ENCODE measurements around the gene MFSD6.
"Not testable (repeated sequence)": the region's sequence is repeated elsewhere in the genome, so short reads cannot be mapped to it uniquely, and the experiment has no call there.

Gene MFSD6

GRCh38 chr2:190501702-190502407 is 93.7 kb downstream of the MFSD6 start:
- no peak for DNase-seq (ENCODE audit: low read depth)

- DNase-seq (ENCODE audit: low read depth), result no peak
Observed at GRCh38 chr2:190503088-190503487, 94.9 kb downstream of the MFSD6 start.

DNA sequence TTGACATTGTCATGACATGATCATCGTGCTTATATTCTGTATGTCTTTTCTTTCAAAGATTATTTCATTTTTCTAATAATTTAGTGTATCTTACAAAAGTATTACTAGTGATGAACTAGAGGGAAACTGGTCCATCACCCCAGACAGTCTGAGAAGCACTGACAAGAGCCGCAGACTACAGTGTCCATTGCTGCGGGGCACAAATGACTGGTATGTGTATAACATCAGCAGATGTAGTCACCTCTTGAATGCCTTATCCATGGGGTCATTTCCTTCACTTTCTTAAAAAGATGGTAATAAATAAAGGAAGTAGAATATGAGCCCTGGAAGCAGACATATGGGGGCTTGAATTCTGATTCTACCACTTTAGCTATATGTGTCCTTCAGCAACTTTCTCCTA is 96.8 kb downstream of the MFSD6 start:
- no peak for DNase-seq (ENCODE audit: low read depth)

DNA sequence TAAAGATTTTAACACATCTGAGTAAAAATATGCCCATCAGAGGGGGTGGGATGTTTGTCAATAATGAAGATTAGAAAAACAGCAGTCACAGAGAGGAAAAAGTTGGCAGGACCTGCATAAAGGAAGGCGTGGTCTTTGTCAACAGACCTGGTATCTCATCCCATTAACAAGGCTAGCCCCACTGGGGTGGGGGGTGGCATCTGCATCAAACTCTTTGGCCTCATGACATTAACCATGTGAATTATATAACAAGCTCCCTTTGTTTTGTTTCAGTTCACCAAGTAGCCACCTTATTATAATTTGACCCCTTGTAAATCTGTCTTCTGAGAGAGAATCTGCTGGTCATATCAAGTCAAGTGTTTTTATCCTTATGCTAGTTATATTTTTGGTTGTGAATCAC is 97.5 kb downstream of the MFSD6 start:
- DNase-seq (ENCODE audit: low read depth), result no peak

GRCh38 chr2:190506666-190507065 is 98.5 kb downstream of the MFSD6 start:
- no peak for DNase-seq (ENCODE audit: low read depth)

GRCh38 chr2:190507135-190507534 is 99.0 kb downstream of the MFSD6 start:
- no peak for DNase-seq (ENCODE audit: low read depth)

DNA sequence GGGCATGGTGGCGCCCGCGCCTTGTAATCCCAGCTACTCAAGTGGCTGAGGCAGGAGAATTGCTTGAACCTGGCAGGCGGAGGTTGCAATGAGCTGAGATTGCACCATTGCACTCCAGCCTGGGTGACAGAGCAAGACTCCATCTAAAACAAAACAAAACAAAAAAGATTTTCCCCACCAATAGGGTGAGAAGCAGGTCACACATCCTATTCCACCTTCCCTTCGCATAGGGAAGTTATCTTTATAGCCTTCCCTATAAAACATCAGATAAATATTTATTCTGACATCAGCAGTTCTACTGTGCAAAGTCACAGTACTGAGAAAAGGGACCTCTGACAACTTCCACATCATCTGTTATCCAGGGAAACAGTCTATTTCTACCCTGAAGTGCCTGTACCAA is 101.7 kb downstream of the MFSD6 start:
- DNase-seq (ENCODE audit: low read depth), result not testable (repeated sequence)

DNA sequence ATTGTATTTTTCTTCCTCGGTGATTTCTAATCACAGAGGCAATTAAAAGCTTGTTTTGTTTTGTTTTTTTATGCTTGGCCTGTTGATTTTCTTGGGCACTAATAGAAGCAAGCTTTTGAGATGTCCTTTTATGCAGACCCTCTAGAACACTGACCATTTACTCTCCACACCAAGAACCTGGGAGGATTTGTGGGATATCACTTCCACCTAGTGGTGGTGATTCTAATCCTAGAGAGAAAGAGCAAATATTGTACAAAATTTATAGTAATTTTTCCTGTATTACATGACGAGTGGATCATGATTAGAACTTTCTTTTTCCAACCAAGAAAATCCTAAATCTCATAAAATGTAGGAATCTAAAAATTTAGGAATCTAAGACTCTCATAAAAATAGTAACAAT is 102.9 kb downstream of the MFSD6 start:
- no peak for DNase-seq (ENCODE audit: low read depth)

GRCh38 chr2:190512539-190513095 is 104.5 kb downstream of the MFSD6 start:
- no peak for DNase-seq (ENCODE audit: low read depth)

DNA sequence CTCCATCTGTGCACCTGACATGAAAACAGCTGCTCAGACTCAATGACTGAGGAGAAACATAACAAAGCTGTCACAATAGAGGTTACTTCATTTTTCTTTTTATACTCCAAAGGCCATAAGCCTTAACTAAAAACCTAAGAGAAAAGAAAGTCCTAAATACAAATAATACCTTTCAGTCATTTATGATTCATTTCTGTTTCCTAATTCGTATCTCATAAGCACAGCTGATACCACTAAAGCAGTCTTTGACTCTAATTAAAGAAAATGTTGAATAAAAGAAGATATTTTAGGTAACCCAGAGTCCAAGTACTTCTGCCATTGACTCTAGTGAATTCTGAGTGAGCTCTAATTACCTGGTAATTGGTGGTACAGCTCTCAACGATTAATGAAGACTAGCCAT is 105.7 kb downstream of the MFSD6 start:
- no peak for DNase-seq (ENCODE audit: low read depth)

- no peak for DNase-seq (ENCODE audit: low read depth)
Observed at GRCh38 chr2:190514676-190515075, 106.5 kb downstream of the MFSD6 start.

GRCh38 chr2:190515687-190516086 is 107.5 kb downstream of the MFSD6 start:
- DNase-seq (ENCODE audit: low read depth), result no peak

DNA sequence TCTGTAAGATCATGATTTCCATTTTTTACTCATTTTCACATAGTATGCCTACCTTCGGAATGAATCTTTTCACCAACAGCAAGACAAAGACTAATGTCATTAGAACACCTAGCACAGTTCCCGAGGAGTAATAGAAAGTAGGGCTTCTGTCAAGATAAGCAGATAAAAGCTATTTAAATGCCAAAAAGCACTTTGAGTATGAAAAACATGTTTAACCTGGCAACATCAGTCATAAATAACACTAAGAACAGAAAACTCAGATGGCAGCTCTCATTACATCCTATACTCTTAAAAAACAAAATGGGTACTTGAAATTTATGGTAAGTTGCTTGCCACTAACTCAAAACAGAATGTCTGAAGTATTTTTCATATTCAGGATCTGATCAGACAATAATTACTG is 109.3 kb downstream of the MFSD6 start:
- no peak for DNase-seq (ENCODE audit: low read depth)

GRCh38 chr2:190519975-190520767 is 112.0 kb downstream of the MFSD6 start:
- DNase-seq (ENCODE audit: low read depth), result no peak

DNA sequence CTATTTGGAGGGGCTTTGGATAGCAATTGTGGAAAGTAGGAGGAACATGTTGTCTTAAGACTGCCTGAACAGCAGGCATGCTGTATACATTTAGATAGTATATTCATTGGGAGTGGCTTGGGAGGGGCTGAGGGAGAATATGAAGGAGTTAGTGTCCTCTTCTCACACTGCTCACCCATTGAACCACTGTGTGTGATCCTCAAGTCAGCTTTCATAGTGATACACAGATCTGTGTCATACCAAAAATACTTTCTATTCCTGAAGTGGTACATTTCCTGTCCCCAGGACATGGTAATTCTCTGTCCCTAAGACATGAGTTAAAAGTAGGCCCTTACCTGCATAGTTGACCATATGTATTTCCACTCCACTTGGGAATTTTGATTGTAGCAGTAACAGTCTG is 116.8 kb downstream of the MFSD6 start:
- DNase-seq (ENCODE audit: low read depth), result no peak

DNA sequence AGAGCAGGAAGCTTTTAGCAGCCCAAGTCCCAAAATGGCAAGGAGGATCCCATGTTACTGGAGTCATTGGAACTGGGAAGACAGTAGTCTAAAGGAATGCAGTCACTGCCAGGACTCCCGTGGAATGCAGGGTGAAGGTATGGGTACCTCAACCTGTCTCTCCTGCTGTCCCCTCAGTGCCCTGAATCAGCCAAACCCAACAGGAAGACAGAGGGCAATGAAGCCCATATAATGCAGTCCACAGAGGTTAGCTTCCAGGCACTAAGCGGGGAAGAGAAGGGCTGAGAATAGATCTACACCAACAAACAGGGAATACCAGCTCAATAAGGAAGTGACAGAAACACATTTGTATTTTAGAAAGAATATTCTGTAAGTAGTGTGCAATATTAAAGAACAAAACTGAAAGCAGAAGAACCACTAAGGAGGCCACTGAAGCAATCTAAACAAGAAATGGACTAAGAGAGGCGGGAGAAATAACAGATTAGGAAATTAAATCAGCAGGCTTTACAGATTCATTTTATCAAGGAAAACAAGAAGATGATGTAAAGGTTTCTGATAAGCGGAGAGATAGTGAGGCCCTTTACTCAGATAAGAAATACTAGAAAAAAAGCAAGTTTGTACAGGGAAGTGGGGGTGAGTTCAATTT is 118.1 kb downstream of the MFSD6 start:
- no peak for DNase-seq (ENCODE audit: low read depth)

- no peak for DNase-seq (ENCODE audit: low read depth)
Observed at GRCh38 chr2:190527214-190527613, 119.1 kb downstream of the MFSD6 start.

DNA sequence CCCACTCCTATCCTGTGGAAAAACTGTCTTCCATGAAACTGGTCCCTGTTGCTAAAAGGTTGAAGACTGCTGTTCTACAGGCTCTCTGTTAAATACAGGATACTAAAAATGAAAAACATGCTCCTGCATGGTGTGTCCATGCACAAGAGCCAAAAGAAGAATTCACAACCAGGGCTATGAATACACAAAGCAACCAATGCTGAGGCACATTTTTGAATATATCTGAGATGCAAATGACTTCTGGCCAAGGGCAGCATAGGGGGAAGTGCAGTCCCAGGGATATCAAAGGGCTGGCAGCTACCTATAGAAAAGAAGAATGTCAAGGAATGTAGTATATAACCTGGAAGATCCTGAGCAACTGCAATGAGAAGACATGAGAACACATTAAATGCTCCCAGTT is 119.8 kb downstream of the MFSD6 start:
- DNase-seq (ENCODE audit: low read depth), result no peak

GRCh38 chr2:190528521-190529001 is 120.4 kb downstream of the MFSD6 start:
- DNase-seq (ENCODE audit: low read depth), result no peak

- no peak for DNase-seq (ENCODE audit: low read depth)
Observed at GRCh38 chr2:190529486-190530247, 121.5 kb downstream of the MFSD6 start.

DNA sequence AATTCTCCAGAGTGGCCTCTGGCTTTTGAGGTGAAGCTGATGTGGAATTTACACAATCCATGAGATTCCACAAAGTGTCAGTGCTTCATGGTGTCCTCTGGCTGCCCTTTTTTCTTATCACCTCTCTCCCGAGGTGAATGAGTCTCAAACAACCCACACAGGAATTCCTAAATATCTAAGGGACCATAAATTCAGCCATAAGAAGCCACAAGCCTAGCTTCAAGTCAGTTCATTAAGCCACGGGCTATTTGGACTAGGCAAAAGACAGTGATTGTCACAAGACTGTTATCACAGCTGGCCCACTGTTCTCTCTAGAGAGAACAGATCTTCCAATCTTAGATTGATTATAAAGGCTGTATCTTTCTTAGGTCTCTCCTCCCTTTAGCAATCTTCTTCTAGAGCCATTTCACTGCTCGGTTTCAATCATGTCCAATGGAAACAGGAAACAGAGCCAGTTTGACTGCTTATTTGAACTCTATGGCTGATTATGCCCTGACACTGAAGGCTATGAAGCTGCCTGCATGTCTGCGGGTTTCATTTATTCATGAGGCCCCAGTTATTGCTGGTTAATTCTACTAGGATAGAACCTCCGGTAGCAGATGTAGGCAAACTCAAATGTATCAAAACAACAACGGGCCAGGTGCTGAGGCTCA is 122.2 kb downstream of the MFSD6 start:
- no peak for DNase-seq (ENCODE audit: low read depth)
